ENCODE data around the gene IRAK3.

GRCh38 chr12:66290716-66291200 lies 101.7 kb downstream of the IRAK3 start:
- TF ChIP-seq CTCF (IDR thresholded peaks at IDR 0.05; ENCODE audit: insufficient read depth, low read depth, low read length) (no peak), EZH2 (IDR thresholded peaks at IDR 0.05; ENCODE audit: insufficient read depth, low read length) (no peak)
